ENCODE measurements around the gene STK38. TPM values are rescaled to one million over a fixed set of nuclear protein-coding genes. Genes with fewer than 3 reads are reported as not detected.
"Not testable (repeated sequence)": the region's sequence is repeated elsewhere in the genome, so short reads cannot be mapped to it uniquely, and the experiment has no call there.

Gene STK38
- total RNA-seq, 4 donors from 2014 or later, result 19.2 to 43.2 (median 31.3) TPM

DNA sequence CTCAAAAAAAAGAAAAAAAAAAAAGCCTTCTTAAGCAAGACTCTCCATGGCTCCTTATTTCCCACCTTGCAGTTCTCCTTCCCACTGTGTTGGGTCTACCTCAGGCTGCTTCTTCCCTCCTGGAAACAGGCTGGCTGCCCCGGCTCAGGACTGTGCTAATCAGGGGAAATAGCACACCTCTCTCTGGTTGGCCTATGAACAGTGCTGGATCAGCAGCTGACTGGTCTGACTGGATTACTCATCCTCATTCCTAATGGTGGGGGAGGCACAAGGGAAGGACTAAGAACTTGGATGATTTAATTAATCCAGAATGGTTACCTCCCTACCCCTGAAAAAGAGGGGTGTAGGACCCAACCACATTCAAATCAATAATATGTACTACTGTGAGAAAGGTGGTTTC, 43.0 kb upstream of the STK38 start:
- TF ChIP-seq, protein P1, sequence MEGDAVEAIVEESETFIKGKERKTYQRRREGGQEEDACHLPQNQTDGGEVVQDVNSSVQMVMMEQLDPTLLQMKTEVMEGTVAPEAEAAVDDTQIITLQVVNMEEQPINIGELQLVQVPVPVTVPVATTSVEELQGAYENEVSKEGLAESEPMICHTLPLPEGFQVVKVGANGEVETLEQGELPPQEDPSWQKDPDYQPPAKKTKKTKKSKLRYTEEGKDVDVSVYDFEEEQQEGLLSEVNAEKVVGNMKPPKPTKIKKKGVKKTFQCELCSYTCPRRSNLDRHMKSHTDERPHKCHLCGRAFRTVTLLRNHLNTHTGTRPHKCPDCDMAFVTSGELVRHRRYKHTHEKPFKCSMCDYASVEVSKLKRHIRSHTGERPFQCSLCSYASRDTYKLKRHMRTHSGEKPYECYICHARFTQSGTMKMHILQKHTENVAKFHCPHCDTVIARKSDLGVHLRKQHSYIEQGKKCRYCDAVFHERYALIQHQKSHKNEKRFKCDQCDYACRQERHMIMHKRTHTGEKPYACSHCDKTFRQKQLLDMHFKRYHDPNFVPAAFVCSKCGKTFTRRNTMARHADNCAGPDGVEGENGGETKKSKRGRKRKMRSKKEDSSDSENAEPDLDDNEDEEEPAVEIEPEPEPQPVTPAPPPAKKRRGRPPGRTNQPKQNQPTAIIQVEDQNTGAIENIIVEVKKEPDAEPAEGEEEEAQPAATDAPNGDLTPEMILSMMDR (IDR thresholded peaks at IDR 0.05), result no peak
- DNase-seq (ENCODE audit: low spot score) (no peak), ATAC-seq (ENCODE audit: low FRiP score) (peak; percentile 81)

DNA sequence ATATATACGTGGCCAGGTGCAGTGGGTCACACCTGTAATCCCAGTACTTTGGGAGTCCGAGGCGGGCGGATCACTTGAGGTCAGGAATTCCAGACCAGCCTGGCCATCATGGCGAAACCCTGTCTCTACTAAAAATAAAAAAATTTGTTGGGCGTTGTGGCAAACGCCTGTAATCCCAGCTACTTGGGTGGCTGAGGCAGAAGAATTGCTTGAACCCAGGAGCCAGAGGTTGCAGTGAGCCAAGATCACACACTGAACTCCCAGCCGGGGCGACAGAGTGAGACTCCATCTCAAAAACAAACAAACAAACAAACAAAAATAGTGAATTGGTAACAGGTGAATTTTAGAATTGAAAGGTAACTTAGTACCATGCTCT, 41.7 kb upstream of the STK38 start:
- ATAC-seq (ENCODE audit: low FRiP score); DNase-seq (ENCODE audit: low spot score): not testable (repeated sequence)

- no peak for ATAC-seq (ENCODE audit: low FRiP score)
- DNase-seq (ENCODE audit: low spot score), result no peak
- TF ChIP-seq, protein P1 (IDR thresholded peaks at IDR 0.05), result no peak
Observed at GRCh38 chr6:36586606-36587005, 39.3 kb upstream of the STK38 start.

GRCh38 chr6:36581716-36582115, 34.4 kb upstream of the STK38 start:
- DNase-seq (ENCODE audit: low spot score) (no peak), ATAC-seq (ENCODE audit: low FRiP score) (no peak)
- TF ChIP-seq, protein P1 (IDR thresholded peaks at IDR 0.05), result no peak

- no peak for ATAC-seq (ENCODE audit: low FRiP score)
- TF ChIP-seq, protein P1 (IDR thresholded peaks at IDR 0.05), result no peak
- no peak for DNase-seq (ENCODE audit: low spot score)
Observed at GRCh38 chr6:36580184-36580526, 32.9 kb upstream of the STK38 start.

DNA sequence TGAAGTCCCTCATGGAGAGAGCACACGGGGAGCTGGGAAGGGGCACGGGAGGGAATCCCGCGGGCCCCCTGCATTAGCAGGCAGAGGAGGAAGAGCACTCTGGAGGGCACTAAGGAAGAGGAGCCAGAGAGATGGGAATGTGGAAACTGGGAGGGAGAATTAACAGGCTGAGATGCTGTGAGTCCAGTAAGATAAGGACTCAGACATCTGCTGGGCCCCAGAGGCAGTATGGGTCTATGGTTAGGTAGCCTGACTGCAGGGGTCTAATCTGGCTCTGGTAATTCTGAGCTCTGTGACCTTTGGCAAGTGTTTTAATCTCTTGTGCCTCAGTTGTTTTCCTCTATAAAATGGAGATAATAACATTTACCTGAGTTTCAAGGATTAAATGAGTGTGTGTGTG, 31.2 kb upstream of the STK38 start:
- no peak for ATAC-seq (ENCODE audit: low FRiP score)
- no peak for DNase-seq (ENCODE audit: low spot score)

GRCh38 chr6:36578030-36578429, 30.8 kb upstream of the STK38 start:
- no peak for ATAC-seq (ENCODE audit: low FRiP score)
- no peak for DNase-seq (ENCODE audit: low spot score)
- TF ChIP-seq, protein P1 (IDR thresholded peaks at IDR 0.05), result no peak

More for the DNA sequence above, 31.2 kb upstream of the STK38 start:
- TF ChIP-seq, protein P1 (IDR thresholded peaks at IDR 0.05), result no peak

DNA sequence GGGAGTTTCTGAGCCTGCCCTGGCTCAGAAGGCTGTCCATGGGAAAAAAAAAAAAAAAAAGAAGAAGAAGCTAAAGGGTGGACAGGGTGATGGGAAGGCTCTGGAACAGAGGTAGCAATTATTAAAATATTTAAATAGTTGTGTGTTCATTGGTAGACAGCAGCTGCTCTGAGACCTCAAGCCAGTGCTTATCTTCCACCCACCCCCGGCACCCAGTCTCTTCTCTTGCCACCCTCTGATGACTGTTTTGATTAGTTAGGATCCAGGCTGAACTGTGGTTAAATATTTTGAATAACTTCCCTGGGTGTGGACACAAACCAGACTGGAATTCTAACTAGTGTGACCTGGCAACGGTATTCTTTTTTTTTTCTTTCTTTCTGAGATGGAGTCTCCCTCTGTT, 30.0 kb upstream of the STK38 start:
- no peak for DNase-seq (ENCODE audit: low spot score)
- TF ChIP-seq, protein P1 (IDR thresholded peaks at IDR 0.05), result no peak
- ATAC-seq (ENCODE audit: low FRiP score), result peak; percentile 52

Measured in omental fat pad (tissue), 4 donors.